Measurements from ENCODE around the gene RNF187.
A peak's percentile ranks its signal among the peaks of the same experiment; 100 is the strongest.

The RNF187 gene

GRCh38 chr1:228487336-228488124, at the start of gene RNF187:
Gene RNF187, plus strand, starts transcription at chr1:228487382.
- DNase-seq: peak; percentile 40 to 46

GRCh38 chr1:228437424-228437962, 49.7 kb upstream of the RNF187 start:
- DNase-seq: no peak

DNA sequence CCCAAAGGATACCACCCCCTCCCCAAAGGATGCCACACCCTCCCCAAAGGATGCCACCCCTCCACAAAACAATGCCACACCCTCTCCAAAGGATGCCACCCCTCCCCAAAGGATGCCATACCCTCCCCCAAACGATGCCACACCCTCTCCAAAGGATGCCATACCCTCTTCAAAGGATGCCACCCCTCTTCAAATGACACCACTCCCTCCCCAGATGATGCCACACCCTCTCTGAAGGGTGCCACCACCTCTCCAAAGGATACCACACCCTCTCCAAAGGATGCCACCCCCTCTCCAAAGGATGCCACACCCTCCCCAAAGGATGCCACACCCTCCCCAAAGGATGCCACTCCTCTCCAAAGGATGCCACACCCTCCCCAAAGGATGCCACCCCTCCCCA, 48.9 kb upstream of the RNF187 start:
- DNase-seq: no peak

- no peak for DNase-seq
Observed at GRCh38 chr1:228440761-228441500, 46.3 kb upstream of the RNF187 start.

DNA sequence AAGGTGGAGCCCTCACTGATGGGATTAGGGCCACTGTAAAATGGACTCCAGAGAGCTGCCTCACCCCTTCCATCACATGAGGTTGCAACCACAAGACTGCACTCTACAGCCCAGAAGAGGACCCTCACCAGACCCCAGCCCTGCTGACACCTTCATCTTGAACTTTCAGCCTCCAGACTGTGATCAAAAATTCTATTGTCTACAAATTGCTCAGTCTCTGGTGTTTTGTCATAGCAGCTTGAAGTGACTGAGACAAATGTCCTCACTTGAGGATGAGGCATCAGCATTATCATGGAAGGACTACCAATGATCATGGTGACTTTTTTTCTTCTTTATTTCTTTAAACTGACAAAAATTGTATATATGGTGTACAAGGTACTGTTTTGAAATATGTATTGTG, 43.8 kb upstream of the RNF187 start:
- no peak for DNase-seq

DNA sequence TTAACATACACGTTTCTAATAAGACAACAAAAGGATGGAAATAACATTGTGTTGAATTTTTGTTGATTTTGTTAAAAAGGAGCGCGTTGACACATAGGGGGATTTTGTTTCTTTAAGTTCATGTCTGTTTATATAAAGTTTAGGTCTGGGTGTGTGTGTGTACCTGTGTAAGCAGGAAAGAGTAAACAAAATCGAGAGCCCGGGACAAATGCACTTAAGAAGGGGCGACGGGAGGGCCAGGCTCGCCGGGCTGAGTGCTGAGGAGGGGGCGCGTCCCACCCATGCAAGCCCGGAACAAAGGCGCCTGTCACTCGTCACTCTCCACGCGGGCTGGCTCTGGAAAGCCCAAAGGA, 41.7 kb upstream of the RNF187 start:
- DNase-seq: no peak

DNA sequence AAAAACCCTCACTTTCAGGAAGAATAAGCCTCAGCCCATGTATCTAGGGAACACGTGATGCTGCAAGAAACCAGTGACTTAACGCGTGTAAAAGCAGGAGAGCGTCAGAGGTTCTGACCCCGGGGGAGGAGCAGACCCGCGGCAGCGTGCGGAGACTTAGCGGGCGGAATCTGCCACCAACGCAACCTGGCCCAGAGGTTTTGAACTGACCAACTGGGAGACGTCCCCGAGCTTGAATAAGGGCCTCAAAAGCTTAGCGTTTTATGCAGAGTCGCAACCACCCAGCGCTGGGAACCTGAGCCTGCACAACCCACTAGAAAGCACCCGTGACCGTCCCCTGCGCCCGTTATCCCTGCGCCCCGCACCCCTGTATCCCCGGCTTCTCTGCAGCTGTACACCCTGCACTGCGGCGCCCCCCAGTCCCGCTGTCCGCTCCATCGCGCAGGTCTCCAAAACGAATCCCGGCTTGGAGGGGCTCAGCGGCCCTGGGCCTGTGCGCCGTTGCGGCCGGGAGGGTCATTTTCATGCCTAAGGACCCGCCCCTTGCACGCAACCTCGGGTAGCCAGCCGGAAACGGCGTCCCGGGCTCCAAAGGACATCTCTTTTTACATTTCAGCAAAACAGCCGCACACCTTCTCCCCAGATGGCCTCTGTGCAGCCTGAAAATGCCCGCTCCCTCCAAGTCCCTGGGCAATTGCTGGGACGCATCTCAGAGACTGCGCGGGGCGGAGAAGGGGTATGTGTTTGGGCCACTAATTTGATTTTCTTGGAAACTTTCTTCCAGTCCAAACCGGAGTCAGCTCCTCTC, 41.1 kb upstream of the RNF187 start:
- peak; percentile 50 to 62 for DNase-seq

DNA sequence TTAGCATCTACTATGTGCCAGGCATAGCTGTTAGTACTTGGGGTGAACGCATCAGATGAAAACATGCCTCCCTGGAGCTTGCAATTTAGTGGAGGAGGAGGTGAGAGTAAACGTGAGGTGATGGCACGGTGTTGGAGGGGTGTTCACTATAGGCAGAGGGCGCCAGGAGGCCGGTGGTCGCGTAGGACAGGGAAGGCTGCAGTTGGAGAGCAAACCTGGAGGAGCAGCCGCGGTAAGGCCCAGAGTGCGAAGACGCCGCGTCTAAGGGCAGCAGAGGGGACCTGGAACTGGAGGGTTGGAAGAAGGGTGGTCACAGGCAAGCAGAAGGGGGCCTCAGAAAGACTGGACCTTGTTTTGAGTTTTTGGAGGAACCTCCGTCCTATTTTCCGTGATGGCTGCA, 40.3 kb upstream of the RNF187 start:
- DNase-seq: no peak

- no peak for DNase-seq
Observed at GRCh38 chr1:228448372-228448771, 38.8 kb upstream of the RNF187 start.

GRCh38 chr1:228450200-228450599, 37.0 kb upstream of the RNF187 start:
- DNase-seq: no peak

- no peak for DNase-seq
Observed at GRCh38 chr1:228452194-228453021, 34.8 kb upstream of the RNF187 start.

DNA sequence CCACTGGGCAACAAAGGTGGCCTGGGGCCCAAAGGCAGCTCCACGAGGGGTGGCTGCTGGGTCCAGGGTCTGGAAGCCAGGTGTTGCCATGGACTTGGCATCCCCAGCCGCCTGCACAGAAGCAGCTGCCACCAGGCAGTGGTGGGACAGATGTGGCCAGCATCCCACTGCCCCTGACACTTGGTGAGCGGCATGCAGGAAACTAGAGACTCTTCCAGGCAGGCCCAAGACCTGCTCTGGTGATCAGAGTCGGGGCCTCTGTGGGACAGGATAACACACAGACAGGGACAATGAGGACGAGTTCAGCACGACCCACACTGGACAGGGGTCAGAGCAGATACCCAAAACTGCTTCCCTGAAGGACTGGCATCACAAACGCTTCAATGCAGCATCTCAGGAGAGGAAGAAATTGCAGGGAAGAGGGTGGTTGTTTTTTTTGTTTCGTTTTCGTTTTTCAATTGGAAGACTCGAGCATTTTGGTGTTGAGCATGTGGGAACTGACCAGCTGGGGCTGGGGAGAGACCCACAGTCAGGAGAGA, 34.1 kb upstream of the RNF187 start:
- DNase-seq: no peak

DNA sequence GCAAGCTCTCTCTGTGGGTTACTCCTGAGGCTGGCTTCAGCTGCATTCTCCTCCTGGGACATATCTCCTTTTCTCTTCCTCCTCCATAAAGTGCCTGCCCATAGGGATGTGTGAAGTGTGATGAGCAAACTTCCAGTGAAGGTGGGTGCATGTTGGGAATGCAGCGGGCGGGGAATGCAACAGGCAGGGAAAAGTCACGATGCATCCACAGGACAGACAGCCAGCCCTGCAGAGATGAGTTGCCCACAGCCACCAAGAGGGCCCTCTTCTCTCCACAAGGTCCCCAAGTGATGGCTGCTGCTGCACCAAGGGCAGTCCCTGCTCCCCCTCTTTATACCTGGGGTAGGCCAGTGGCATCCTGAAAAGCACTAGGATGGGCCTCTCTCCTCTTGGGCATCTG, 33.6 kb upstream of the RNF187 start:
- no peak for DNase-seq

DNA sequence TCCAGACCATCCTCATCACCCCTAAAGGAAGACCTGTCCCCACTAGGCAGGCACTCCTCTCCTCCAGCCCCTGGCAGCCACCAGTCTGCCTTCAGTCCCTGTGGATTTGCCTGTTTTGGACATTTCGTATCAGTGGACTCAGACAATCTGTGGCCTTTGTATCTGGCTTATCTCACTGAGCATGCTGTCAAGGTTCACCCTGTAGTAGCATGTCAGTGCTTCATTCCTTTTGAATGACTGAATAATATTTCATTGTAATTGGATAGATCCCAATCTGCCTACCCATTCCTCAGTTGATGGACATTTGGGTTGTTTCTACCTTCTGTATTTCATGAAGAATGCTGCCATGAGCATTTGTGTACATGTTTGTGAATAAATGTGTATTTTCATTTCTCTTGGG, 32.9 kb upstream of the RNF187 start:
- no peak for DNase-seq

- DNase-seq: no peak
Observed at GRCh38 chr1:228455715-228456114, 31.5 kb upstream of the RNF187 start.

GRCh38 chr1:228456252-228457016, 30.7 kb upstream of the RNF187 start:
- DNase-seq: no peak

DNA sequence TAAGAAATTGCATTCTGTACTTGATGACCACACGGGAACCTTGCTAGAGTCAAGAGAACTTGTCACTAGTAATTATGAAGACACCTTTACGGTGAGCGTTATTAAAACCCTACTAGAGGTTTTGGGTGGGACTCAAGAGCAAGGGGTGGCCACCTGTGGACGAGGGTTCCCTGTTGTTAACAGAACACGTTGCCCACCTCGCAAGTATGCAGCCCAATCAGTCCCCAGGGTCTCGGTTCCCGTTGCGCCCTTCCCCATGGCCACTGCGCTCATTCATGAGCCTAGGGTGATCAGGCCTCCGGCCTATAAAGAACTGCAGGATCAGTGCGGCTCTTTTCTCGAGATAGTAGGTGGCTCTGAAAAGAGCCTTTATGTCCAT, 30.2 kb upstream of the RNF187 start:
- DNase-seq: no peak

DNA sequence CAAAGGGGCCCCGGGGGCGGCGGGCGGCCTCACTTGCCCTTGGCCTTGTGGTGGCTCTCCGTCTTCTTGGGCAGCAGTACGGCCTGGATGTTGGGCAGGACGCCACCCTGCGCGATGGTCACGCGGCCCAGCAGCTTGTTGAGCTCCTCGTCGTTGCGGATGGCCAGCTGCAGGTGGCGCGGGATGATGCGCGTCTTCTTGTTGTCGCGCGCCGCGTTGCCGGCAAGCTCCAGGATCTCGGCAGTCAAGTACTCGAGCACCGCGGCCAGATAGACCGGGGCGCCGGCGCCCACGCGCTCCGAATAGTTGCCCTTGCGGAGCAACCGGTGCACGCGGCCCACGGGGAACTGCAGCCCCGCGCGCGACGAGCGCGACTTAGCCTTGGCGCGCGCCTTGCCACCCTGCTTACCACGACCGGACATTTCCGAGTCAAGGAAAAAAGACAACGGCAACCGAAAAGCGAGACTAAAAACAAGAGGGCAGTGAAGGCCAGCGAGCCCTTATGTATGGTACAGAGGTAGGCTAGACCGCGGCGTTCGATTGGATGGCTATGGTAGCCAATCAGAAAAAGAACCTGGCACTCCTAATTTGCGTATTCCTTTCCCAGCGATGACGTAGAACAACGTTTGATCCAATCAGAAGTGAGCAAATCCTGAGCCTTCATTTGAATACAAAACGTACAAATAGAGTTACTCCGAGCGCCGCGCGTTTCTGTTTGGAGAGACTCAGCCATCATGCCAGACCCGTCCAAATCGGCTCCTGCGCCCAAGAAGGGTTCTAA, 29.6 kb upstream of the RNF187 start:
- DNase-seq: peak; percentile 80 to 85

DNA sequence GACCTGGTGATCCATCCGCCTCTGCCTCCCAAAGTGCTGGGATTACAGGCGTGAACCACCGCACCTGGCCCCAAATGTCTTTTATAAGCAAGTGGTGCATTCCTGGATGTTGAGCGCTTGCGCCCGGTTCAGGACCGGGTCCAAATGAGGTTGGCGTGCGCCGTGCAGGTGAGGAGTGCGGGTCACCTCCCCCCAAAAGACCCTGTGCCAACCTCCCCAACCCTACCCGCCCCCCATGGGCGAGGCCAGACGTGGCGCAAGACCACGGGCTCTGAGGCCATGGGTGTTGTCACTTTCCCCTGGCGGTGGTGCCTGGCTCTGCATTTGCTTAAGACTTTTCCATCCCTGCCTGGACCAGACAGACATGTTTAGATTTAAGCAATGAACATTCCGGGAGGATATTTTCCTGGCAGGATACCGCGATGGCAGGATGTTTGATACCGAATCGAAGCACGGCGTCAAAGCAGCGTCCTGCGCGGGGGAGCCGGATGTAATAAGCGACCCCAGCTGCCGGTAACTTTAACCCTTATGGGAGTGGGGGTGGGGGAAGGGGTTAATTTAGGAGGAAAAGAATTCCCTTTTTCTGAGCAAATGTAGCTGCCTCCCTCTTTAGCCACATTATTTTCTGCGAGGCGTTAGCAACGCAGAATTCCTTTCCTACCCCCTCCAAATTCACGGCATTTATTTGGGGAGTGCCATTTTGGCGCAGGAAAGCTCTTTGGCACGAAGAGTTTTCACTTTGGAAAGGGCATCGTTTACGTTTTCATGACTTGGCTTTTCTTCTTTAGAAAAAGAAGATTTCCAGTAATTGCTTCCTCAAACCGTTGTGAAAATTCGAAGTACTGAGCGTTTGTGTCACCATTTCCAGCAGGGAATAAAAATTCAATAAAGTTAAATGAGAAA, 27.8 kb upstream of the RNF187 start:
- peak; percentile 71 to 78 for DNase-seq

Measured in activated CD4-positive, alpha-beta T cell treated with anti-CD3 and anti-CD28 coated beads, Interleukin-2, amount 50 U/mL, for 48 hours (primary cell).